Stimulated activated CD8-positive, alpha-beta memory T cell treated with anti-CD3 and anti-CD28 coated beads, Interleukin-15, amount 100 ng/mL, for 1 hour (primary cell): ENCODE measurements around the gene FRYL.

Experiments used
- DNase-seq: peaks from one replicate; pipeline ENCODE4 v3.0.0-alpha.2; 2020; ENCODE audit warnings: low read depth

The FRYL gene

GRCh38 chr4:48603366-48604003 is 176.6 kb downstream of the FRYL start:
- no peak for DNase-seq

GRCh38 chr4:48602763-48603162 is 177.3 kb downstream of the FRYL start:
- DNase-seq = no peak

DNA sequence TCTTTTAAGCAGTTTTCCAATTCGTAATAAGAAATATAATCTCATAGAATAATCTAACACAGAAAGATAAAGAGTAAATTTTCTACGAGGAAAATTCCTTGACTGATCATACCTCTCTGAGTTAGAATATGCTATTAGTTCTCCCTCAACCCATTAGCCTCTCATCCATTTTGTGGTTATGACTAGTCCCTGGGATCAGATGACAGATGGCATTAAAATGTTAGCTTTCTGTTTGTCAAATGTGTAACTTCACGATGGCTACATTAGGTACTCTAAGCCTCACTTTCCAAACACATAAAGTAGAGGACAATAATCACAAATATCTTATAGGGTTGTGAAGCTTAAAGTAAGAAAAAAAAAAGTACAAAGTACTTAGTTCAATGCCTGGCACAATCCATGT is 177.9 kb downstream of the FRYL start:
- DNase-seq = no peak

- no peak for DNase-seq
These were observed 183.7 kb downstream of the FRYL start for GRCh38 chr4:48596336-48596735.

- DNase-seq = no peak
These were observed 185.9 kb downstream of the FRYL start for GRCh38 chr4:48594180-48594579.

DNA sequence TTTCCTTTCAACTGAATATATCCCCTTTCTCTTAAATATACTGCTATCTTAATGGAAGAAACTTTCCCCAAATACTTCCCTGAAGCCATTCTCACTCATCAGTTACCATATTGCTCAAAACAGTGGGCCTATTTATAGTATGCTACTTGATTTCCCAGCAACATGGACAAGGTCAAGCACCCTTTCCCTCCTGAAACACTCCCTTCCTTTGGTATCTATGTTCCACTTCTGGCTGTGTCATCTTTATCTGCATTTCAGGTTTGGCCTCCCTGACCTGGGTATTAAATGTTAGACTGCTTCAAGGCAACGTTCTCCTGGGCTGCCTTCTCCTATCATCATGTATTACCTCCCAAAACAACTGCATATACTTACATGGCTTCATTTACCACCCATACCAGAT is 188.7 kb downstream of the FRYL start:
- no peak for DNase-seq

DNA sequence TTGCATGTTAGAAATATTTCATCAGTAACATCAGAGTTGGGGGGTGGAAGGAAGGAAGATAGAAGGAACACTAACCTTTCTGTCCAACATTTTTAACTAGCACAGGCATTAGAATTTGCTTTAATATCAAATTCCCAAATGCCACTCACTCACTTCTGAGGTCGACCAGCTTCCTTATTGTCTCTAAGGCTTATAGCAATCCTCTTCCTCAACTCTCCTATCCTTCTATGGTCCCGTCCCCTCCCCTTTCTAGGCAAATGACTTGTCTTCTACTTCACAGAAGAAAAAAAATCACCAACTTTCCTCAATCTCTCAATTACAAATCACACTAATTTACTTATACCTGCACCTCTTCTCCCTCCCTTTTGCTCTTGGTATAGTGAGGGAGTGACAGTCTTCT is 189.2 kb downstream of the FRYL start:
- DNase-seq = no peak

- DNase-seq = no peak
These were observed 191.0 kb downstream of the FRYL start for GRCh38 chr4:48589098-48589445.

GRCh38 chr4:48588230-48589097 is 191.6 kb downstream of the FRYL start:
- DNase-seq = no peak

DNA sequence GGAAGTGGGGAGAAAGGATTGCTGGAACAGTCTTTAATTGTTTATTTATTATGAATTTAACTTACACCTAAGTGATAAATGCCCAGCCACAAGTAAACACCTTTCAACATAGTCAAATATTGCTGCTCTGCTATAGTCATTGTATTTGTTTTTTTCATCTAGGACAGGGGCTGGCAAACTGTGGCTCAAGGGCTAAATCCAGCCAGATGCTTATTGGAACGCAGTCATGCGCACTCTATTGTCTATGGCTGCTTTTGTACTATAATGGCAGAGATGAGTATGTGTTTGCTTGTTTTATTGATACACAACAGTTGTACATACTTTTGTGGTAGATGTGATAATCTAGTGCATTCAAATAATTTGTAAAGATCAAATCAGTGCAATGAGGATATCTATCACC is 194.7 kb downstream of the FRYL start:
- DNase-seq = no peak

DNA sequence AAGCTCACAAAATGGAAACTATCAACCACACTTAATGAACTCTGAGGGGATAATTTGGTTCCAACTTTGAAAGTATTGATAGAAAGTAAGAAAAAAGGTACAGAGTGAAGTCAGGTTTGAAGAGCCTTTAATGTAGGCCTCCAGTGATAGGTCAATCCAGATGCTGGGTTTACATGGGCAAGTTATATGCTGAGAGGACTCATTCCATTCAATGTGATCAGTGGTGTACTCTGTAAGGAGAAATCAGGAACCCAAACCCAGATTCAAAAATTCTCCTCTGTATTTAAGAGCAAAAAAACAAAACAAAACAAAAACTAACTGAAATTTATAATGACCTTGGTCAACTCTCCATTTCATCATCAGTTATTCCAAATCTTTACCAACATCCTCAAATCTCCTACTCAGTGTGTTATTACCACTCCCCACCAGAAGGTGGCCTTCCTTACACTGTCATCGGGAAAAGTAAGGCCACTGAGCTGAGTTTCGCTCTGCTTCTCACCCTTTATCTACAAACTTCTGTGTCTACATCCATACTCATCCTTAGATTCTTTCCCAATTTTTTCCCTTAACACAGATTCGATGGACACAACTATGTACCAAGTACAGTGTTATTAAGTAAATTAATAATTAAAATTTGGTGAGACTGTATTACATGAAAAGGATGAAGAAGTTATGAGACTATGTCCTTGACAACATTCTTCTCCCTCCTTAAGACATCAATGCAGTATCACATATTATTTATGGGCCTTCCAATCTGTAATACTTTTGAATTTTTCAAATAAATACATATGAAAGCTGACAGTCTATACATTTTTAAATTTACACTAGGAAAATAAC is 201.7 kb downstream of the FRYL start:
- peak; percentile 10 for DNase-seq

DNA sequence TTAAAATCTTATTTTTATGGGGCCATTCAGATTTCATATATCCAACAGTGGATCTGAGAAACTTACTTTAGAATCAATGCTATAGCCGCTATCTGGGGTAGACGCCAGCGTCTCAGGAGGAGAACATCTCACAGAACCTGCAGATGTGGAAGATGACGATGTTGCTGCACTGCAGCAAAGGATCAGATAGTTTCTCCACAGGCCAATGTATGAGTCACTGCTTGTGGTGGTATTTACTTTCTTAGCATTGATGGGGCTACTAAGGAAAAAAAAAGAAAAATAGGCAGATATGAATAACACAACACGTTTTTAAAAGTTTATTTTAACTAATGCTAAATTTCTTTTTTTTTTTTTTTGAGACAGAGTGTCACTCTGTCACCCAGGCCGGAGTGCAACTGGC is 204.1 kb downstream of the FRYL start:
- DNase-seq = no peak

DNA sequence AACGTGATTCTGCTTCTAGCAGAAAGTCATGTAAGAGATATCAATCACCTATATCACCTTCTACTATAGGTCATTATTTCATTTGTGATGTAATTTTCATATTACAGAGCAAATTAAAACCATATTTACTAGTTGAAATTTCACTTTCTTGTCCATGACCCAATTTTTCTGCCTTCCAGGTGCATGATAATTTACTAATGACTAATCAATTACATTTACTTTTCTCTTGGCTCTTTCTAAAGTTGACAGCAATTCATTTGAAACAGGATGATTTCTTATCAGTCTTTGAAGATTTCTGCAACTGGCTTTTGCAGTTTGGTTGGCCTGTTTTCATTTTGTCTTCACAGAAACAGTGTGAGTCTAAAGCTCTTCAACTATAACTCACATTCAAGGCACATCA is 208.6 kb downstream of the FRYL start:
- no peak for DNase-seq

- no peak for DNase-seq
These were observed 209.3 kb downstream of the FRYL start for GRCh38 chr4:48570646-48571220.

DNA sequence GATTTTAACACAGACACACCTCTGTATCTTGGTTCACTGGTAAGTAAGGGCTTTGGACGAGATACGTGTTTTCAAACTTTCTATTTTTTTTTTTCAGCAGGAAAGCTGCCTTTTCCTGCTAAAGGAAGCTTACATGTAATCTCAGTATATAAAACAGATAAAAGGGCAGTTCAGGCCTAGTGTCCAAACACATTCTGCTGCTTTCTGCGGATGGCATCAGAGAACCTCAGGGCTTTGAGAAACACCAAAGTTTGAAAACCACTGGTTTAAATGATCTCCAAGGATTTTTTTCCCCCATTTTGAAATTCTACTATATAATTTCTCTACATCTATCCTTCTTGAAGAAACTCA is 214.1 kb downstream of the FRYL start:
- no peak for DNase-seq

GRCh38 chr4:48565362-48566033 is 214.6 kb downstream of the FRYL start:
- DNase-seq = no peak

- no peak for DNase-seq
These were observed 215.9 kb downstream of the FRYL start for GRCh38 chr4:48564151-48564550.

GRCh38 chr4:48558819-48559218 is 221.3 kb downstream of the FRYL start:
- DNase-seq = no peak

DNA sequence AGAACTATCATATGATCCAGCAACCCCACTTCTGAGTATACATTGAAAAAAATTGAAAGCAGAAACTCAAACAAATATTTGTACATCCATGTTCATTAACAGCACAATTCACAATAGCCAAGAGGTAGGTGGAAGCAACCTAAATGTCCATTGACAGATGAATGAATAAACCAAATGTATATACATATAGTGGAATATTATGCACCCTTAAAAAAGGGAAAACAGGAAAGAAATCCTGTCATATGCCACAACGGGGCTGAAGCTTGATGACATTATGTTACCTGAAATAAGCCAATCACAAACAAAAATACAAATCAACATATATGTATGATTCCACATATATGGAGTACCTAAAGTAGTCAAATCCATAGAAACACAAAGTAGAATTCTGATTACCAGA is 222.1 kb downstream of the FRYL start:
- no peak for DNase-seq

GRCh38 chr4:48557478-48557877 is 222.6 kb downstream of the FRYL start:
- DNase-seq = no peak

DNA sequence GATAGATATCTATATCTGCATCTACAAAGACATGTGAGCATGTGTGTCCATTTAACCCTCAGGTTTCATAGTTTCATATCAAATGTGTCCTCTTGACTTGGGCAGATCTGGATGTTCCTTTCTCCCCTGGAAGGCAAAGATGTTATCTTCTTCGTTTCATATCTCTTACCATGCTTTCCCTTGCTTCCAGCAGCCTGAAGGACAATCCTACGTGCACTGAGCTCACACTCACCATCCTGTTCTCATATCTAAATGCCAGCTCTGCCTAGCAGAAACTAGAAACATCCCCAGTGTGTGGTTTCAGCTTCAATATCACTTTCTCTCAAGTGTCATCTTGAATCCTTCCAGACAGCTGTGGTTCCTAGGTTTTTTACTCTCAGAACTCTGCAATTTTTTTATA is 223.8 kb downstream of the FRYL start:
- no peak for DNase-seq

- no peak for DNase-seq
These were observed 225.5 kb downstream of the FRYL start for GRCh38 chr4:48554606-48555005.
